ENCODE data around the gene TRPC4.

- no peak for TF ChIP-seq CTCF (IDR thresholded peaks at IDR 0.05)
- no peak for TF ChIP-seq POLR2AphosphoS5 (IDR thresholded peaks at IDR 0.05)
Measured at GRCh38 chr13:37647031-37647650, 222.4 kb downstream of the TRPC4 start.
